Measurements from ENCODE around the gene PIP5K1B. TPM values are rescaled to one million over a fixed set of nuclear protein-coding genes. Genes with fewer than 3 reads are reported as not detected.

Gene PIP5K1B
- total and polyA plus RNA-seq, 2 donors = 0.94 to 1.2 TPM

- Histone ChIP-seq H3K4me3 (ENCODE audit: low read length in 2 of 2) (no peak overlapping the region), H3K27me3 (ENCODE audit: control insufficient read depth in 2 of 2, insufficient read depth in 1 of 2, low read length in 1 of 2) (no peaks in the 10 kb centered on the region), H3K27ac (ENCODE audit: low read depth in 1 of 2, low read length in 1 of 2) (no peak overlapping the region), H3K9me3 (ENCODE audit: control insufficient read depth in 2 of 2, insufficient read depth in 1 of 2, low read length in 1 of 2) (no peaks in the 10 kb centered on the region), H3K4me1 (ENCODE audit: control insufficient read depth in 2 of 2, insufficient read depth in 2 of 2, low read length in 2 of 2) (no peaks in the 10 kb centered on the region), H3K36me3 (ENCODE audit: control insufficient read depth in 2 of 2, insufficient read depth in 2 of 2, low read length in 1 of 2) (no peaks in the 10 kb centered on the region)
- DNase-seq (ENCODE audit: low read depth in 6 of 9, low spot score in 9 of 9) = no peak
Measured at GRCh38 chr9:68751556-68751955, 46.5 kb downstream of the PIP5K1B start.

GRCh38 chr9:68755051-68755450, 50.0 kb downstream of the PIP5K1B start:
- Histone ChIP-seq H3K36me3 (ENCODE audit: control insufficient read depth in 2 of 2, insufficient read depth in 2 of 2, low read length in 1 of 2) (no peaks in the 10 kb centered on the region), H3K27me3 (ENCODE audit: control insufficient read depth in 2 of 2, insufficient read depth in 1 of 2, low read length in 1 of 2) (no peaks in the 10 kb centered on the region), H3K4me3 (ENCODE audit: low read length in 2 of 2) (no peak overlapping the region), H3K9me3 (ENCODE audit: control insufficient read depth in 2 of 2, insufficient read depth in 1 of 2, low read length in 1 of 2) (no peaks in the 10 kb centered on the region), H3K4me1 (ENCODE audit: control insufficient read depth in 2 of 2, insufficient read depth in 2 of 2, low read length in 2 of 2) (no peaks in the 10 kb centered on the region), H3K27ac (ENCODE audit: low read depth in 1 of 2, low read length in 1 of 2) (no peak overlapping the region)
- no peak for DNase-seq (ENCODE audit: low read depth in 6 of 9, low spot score in 9 of 9)
- WGBS = 68% methylated on average over 1 of the region's 1 CpG

- Histone ChIP-seq H3K4me1 (ENCODE audit: control insufficient read depth in 2 of 2, insufficient read depth in 2 of 2, low read length in 2 of 2) (no peaks in the 10 kb centered on the region), H3K27ac (ENCODE audit: low read depth in 1 of 2, low read length in 1 of 2) (no peak overlapping the region)
- 92% methylated on average over 4 of the region's 4 CpGs for WGBS
Measured at GRCh38 chr9:68755752-68756151, 50.7 kb downstream of the PIP5K1B start.

GRCh38 chr9:68759981-68760673, 55.1 kb downstream of the PIP5K1B start:
- Histone ChIP-seq H3K4me3 (ENCODE audit: low read length in 2 of 2) (no peak overlapping the region), H3K9me3 (ENCODE audit: control insufficient read depth in 2 of 2, insufficient read depth in 1 of 2, low read length in 1 of 2) (no peaks in the 10 kb centered on the region), H3K4me1 (ENCODE audit: control insufficient read depth in 2 of 2, insufficient read depth in 2 of 2, low read length in 2 of 2) (no peaks in the 10 kb centered on the region), H3K27me3 (ENCODE audit: control insufficient read depth in 2 of 2, insufficient read depth in 1 of 2, low read length in 1 of 2) (no peaks in the 10 kb centered on the region), H3K27ac (ENCODE audit: low read depth in 1 of 2, low read length in 1 of 2) (no peak overlapping the region), H3K36me3 (ENCODE audit: control insufficient read depth in 2 of 2, insufficient read depth in 2 of 2, low read length in 1 of 2) (no peaks in the 10 kb centered on the region)
- 91% methylated on average over 2 of the region's 2 CpGs for WGBS
- no peak for DNase-seq (ENCODE audit: low read depth in 6 of 9, low spot score in 9 of 9)

More at GRCh38 chr9:68755752-68756151, 50.7 kb downstream of the PIP5K1B start:
- Histone ChIP-seq H3K4me3 (ENCODE audit: low read length in 2 of 2) (no peak overlapping the region), H3K9me3 (ENCODE audit: control insufficient read depth in 2 of 2, insufficient read depth in 1 of 2, low read length in 1 of 2) (no peaks in the 10 kb centered on the region), H3K27me3 (ENCODE audit: control insufficient read depth in 2 of 2, insufficient read depth in 1 of 2, low read length in 1 of 2) (no peaks in the 10 kb centered on the region), H3K36me3 (ENCODE audit: control insufficient read depth in 2 of 2, insufficient read depth in 2 of 2, low read length in 1 of 2) (no peaks in the 10 kb centered on the region)
- no peak for DNase-seq (ENCODE audit: low read depth in 6 of 9, low spot score in 9 of 9)

GRCh38 chr9:68760674-68761333, 55.8 kb downstream of the PIP5K1B start:
- Histone ChIP-seq H3K4me3 (ENCODE audit: low read length in 2 of 2) (no peak overlapping the region), H3K27me3 (ENCODE audit: control insufficient read depth in 2 of 2, insufficient read depth in 1 of 2, low read length in 1 of 2) (no peaks in the 10 kb centered on the region), H3K4me1 (ENCODE audit: control insufficient read depth in 2 of 2, insufficient read depth in 2 of 2, low read length in 2 of 2) (no peaks in the 10 kb centered on the region), H3K27ac (ENCODE audit: low read depth in 1 of 2, low read length in 1 of 2) (no peak overlapping the region), H3K9me3 (ENCODE audit: control insufficient read depth in 2 of 2, insufficient read depth in 1 of 2, low read length in 1 of 2) (no peaks in the 10 kb centered on the region), H3K36me3 (ENCODE audit: control insufficient read depth in 2 of 2, insufficient read depth in 2 of 2, low read length in 1 of 2) (no peaks in the 10 kb centered on the region)
- 62% methylated on average over 2 of the region's 2 CpGs for WGBS
- no peak for DNase-seq (ENCODE audit: low read depth in 6 of 9, low spot score in 9 of 9)

- Histone ChIP-seq H3K4me3 (ENCODE audit: low read length in 2 of 2) (no peak overlapping the region), H3K4me1 (ENCODE audit: control insufficient read depth in 2 of 2, insufficient read depth in 2 of 2, low read length in 2 of 2) (no peaks in the 10 kb centered on the region), H3K27ac (ENCODE audit: low read depth in 1 of 2, low read length in 1 of 2) (no peak overlapping the region), H3K36me3 (ENCODE audit: control insufficient read depth in 2 of 2, insufficient read depth in 2 of 2, low read length in 1 of 2) (no peaks in the 10 kb centered on the region), H3K27me3 (ENCODE audit: control insufficient read depth in 2 of 2, insufficient read depth in 1 of 2, low read length in 1 of 2) (no peaks in the 10 kb centered on the region), H3K9me3 (ENCODE audit: control insufficient read depth in 2 of 2, insufficient read depth in 1 of 2, low read length in 1 of 2) (no peaks in the 10 kb centered on the region)
- DNase-seq (ENCODE audit: low read depth in 6 of 9, low spot score in 9 of 9) = no peak
- WGBS = 87% methylated on average over 4 of the region's 4 CpGs
Measured at GRCh38 chr9:68762570-68762969, 57.5 kb downstream of the PIP5K1B start.

GRCh38 chr9:68763104-68763503, 58.1 kb downstream of the PIP5K1B start:
- no peaks in the 10 kb centered on the region for H3K36me3 ChIP-seq (ENCODE audit: control insufficient read depth in 2 of 2, insufficient read depth in 2 of 2, low read length in 1 of 2)
- no peak for DNase-seq (ENCODE audit: low read depth in 6 of 9, low spot score in 9 of 9)
- no peaks in the 10 kb centered on the region for H3K9me3 ChIP-seq (ENCODE audit: control insufficient read depth in 2 of 2, insufficient read depth in 1 of 2, low read length in 1 of 2)
- H3K27me3 ChIP-seq (ENCODE audit: control insufficient read depth in 2 of 2, insufficient read depth in 1 of 2, low read length in 1 of 2) = no peaks in the 10 kb centered on the region
- H3K4me1 ChIP-seq (ENCODE audit: control insufficient read depth in 2 of 2, insufficient read depth in 2 of 2, low read length in 2 of 2) = no peaks in the 10 kb centered on the region
- 91% methylated on average over 3 of the region's 3 CpGs for WGBS
- no peak overlapping the region for H3K4me3 ChIP-seq (ENCODE audit: low read length in 2 of 2)
- no peak overlapping the region for H3K27ac ChIP-seq (ENCODE audit: low read depth in 1 of 2, low read length in 1 of 2)

- no peak for DNase-seq (ENCODE audit: low read depth in 6 of 9, low spot score in 9 of 9)
- Histone ChIP-seq H3K27ac (ENCODE audit: low read depth in 1 of 2, low read length in 1 of 2) (no peak overlapping the region), H3K27me3 (ENCODE audit: control insufficient read depth in 2 of 2, insufficient read depth in 1 of 2, low read length in 1 of 2) (no peaks in the 10 kb centered on the region), H3K4me3 (ENCODE audit: low read length in 2 of 2) (no peak overlapping the region), H3K36me3 (ENCODE audit: control insufficient read depth in 2 of 2, insufficient read depth in 2 of 2, low read length in 1 of 2) (no peaks in the 10 kb centered on the region), H3K4me1 (ENCODE audit: control insufficient read depth in 2 of 2, insufficient read depth in 2 of 2, low read length in 2 of 2) (no peaks in the 10 kb centered on the region), H3K9me3 (ENCODE audit: control insufficient read depth in 2 of 2, insufficient read depth in 1 of 2, low read length in 1 of 2) (no peaks in the 10 kb centered on the region)
- WGBS = 96% methylated on average over 3 of the region's 3 CpGs
Measured at GRCh38 chr9:68768619-68769018, 63.6 kb downstream of the PIP5K1B start.

GRCh38 chr9:68769852-68770251, 64.8 kb downstream of the PIP5K1B start:
- no peak for DNase-seq (ENCODE audit: low read depth in 6 of 9, low spot score in 9 of 9)
- Histone ChIP-seq H3K27ac (ENCODE audit: low read depth in 1 of 2, low read length in 1 of 2) (no peak overlapping the region), H3K4me1 (ENCODE audit: control insufficient read depth in 2 of 2, insufficient read depth in 2 of 2, low read length in 2 of 2) (no peaks in the 10 kb centered on the region), H3K4me3 (ENCODE audit: low read length in 2 of 2) (no peak overlapping the region), H3K9me3 (ENCODE audit: control insufficient read depth in 2 of 2, insufficient read depth in 1 of 2, low read length in 1 of 2) (no peaks in the 10 kb centered on the region), H3K36me3 (ENCODE audit: control insufficient read depth in 2 of 2, insufficient read depth in 2 of 2, low read length in 1 of 2) (no peaks in the 10 kb centered on the region), H3K27me3 (ENCODE audit: control insufficient read depth in 2 of 2, insufficient read depth in 1 of 2, low read length in 1 of 2) (no peaks in the 10 kb centered on the region)
- 85% methylated on average over 5 of the region's 5 CpGs for WGBS

Data from thymus (tissue), 11 donors.